Endodermal cell (in vitro differentiated cells): ENCODE data around the gene LMCD1. TPM values are rescaled to one million over a fixed set of nuclear protein-coding genes. Genes with fewer than 3 reads are reported as not detected.
"Not testable (repeated sequence)": the region's sequence is repeated elsewhere in the genome, so short reads cannot be mapped to it uniquely, and the experiment has no call there.

Source experiments
- DNase-seq: peaks from one replicate; pipeline ENCODE4 v3.0.0-alpha.2; 2017
- H3K27ac ChIP-seq: 2 replicates; pipeline ENCODE4 v1.5.1; 2013; ENCODE audit warnings: mild to moderate bottlenecking, low read depth, low read length, moderate library complexity
- H3K27me3 ChIP-seq: 2 replicates; pipeline ENCODE4 v1.6.1; 2013; ENCODE audit warnings: mild to moderate bottlenecking, low read length, moderate library complexity; ENCODE audit not compliant: insufficient read depth, control insufficient read depth, poor library complexity, severe bottlenecking
- H3K36me3 ChIP-seq: 2 replicates; pipeline ENCODE4 v1.7.0; 2013; ENCODE audit warnings: mild to moderate bottlenecking, low read length, moderate library complexity; ENCODE audit not compliant: control insufficient read depth, insufficient read depth
- H3K4me1 ChIP-seq: one replicate; pipeline ENCODE4 v1.7.0; 2013; ENCODE audit warnings: low read length; ENCODE audit not compliant: control insufficient read depth, insufficient read depth
- H3K4me3 ChIP-seq: 2 replicates; pipeline ENCODE4 v1.5.1; 2013; ENCODE audit warnings: mild to moderate bottlenecking, low read length, moderate library complexity
- H3K9ac ChIP-seq: 2 replicates; pipeline ENCODE4 v1.6.1; 2013; ENCODE audit warnings: mild to moderate bottlenecking, low read length, moderate library complexity; ENCODE audit not compliant: poor library complexity, severe bottlenecking; ENCODE audit errors: extremely low read depth
- H3K9me3 ChIP-seq: 2 replicates; pipeline ENCODE4 v1.6.1; 2013; ENCODE audit warnings: mild to moderate bottlenecking, low read length, moderate library complexity; ENCODE audit not compliant: control insufficient read depth
- H3K27ac Mint-ChIP-seq: 2 replicates; pipeline ENCODE4 v1.8.0; 2020; ENCODE audit warnings: mixed read lengths
- H3K27me3 Mint-ChIP-seq: 2 replicates; pipeline ENCODE4 v1.8.0; 2021; ENCODE audit warnings: mild to moderate bottlenecking, mixed read lengths; ENCODE audit not compliant: insufficient read depth
- H3K36me3 Mint-ChIP-seq: 2 replicates; pipeline ENCODE4 v1.8.0; 2020; ENCODE audit warnings: low read depth, mixed read lengths
- H3K4me1 Mint-ChIP-seq: 2 replicates; pipeline ENCODE4 v1.8.0; 2020; ENCODE audit warnings: mixed read lengths
- H3K4me3 Mint-ChIP-seq: 2 replicates; pipeline ENCODE4 v1.8.0; 2020; ENCODE audit warnings: mild to moderate bottlenecking, moderate library complexity, mixed read lengths
- H3K9me3 Mint-ChIP-seq: 2 replicates; pipeline ENCODE4 v1.8.0; 2020; ENCODE audit warnings: mild to moderate bottlenecking, mixed read lengths
- WGBS, 2 experiments: methylation state at CpG; one replicate each; pipeline versions ENCODE4 v1.1.5 to v1.1.7; 2013; ENCODE audit warnings: missing lambda C conversion rate in 2 of 2, mixed read lengths in 1 of 2; ENCODE audit not compliant: insufficient coverage in 1 of 2, insufficient read length in 1 of 2; 5-methylcytosine and 5-hydroxymethylcytosine counted together
- total RNA-seq, 2 donors: library from RNA; stranded (reverse); fragmentation: NEBNext Ultra II Directional in 1 of 2; extraction: Animal tissue kit (Norgen Biotek cat#: 25700) in 1 of 2; gene quantifications; 2 replicates in 1 of 2; 3 replicates in 1 of 2; pipeline ENCODE4 v1.2.1, GENCODE V29; 2021
- TF ChIP-seq, protein P1 (sequence below): fragments of 200-600 bp; sonication (generic); conservative IDR thresholded peaks from 2 replicates; pipeline ENCODE4 v1.5.0; 2021; ENCODE audit warnings: antibody characterized with exemption, mild to moderate bottlenecking

Gene LMCD1
- total RNA-seq, 2 donors from 2014 or later = 20.7 to 35.7 TPM

GRCh38 chr3:8578282-8578681 lies 76.7 kb downstream of the LMCD1 start:
- peaks cover 29% of the 10 kb centered on the region for H3K36me3 ChIP-seq
- H3K4me1 ChIP-seq = no peaks in the 10 kb centered on the region
- WGBS, 2 experiments = 93 to 94% methylated on average over 4 of the region's 4 CpGs
- no peaks in the 10 kb centered on the region for H3K9me3 Mint-ChIP-seq
- H3K27me3 Mint-ChIP-seq = no peaks in the 10 kb centered on the region
- DNase-seq = no peak
- no peak overlapping the region for H3K4me3 ChIP-seq
- no peak overlapping the region for H3K27ac ChIP-seq
- no peak overlapping the region for H3K9ac ChIP-seq
- peaks cover 10% of the 10 kb centered on the region for H3K36me3 Mint-ChIP-seq
- H3K27ac Mint-ChIP-seq = no peak overlapping the region
- H3K4me3 Mint-ChIP-seq = no peak overlapping the region
- peaks cover 5% of the 10 kb centered on the region for H3K4me1 Mint-ChIP-seq
- H3K9me3 ChIP-seq = no peaks in the 10 kb centered on the region
- no peaks in the 10 kb centered on the region for H3K27me3 ChIP-seq
- TF ChIP-seq, protein P1, sequence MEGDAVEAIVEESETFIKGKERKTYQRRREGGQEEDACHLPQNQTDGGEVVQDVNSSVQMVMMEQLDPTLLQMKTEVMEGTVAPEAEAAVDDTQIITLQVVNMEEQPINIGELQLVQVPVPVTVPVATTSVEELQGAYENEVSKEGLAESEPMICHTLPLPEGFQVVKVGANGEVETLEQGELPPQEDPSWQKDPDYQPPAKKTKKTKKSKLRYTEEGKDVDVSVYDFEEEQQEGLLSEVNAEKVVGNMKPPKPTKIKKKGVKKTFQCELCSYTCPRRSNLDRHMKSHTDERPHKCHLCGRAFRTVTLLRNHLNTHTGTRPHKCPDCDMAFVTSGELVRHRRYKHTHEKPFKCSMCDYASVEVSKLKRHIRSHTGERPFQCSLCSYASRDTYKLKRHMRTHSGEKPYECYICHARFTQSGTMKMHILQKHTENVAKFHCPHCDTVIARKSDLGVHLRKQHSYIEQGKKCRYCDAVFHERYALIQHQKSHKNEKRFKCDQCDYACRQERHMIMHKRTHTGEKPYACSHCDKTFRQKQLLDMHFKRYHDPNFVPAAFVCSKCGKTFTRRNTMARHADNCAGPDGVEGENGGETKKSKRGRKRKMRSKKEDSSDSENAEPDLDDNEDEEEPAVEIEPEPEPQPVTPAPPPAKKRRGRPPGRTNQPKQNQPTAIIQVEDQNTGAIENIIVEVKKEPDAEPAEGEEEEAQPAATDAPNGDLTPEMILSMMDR = no peak

DNA sequence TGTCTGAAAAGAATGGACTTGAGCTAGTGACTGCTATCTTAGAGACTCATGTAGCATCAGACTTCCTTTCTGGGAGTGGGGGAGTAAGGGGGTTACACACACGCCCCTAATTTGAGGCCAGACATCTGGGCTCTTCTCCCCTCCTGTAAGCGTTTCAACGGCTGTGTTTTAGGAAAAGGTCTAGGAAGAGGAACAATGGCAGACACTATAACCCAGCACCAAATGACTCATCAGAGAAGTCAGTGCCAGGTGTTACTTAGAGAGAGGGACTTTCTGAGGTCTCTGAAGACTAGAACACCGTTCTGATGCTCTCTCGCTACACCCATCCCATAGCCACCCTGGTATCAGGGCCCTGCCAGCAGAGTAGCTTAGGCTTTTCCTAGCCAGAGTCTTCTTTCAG lies 77.5 kb downstream of the LMCD1 start:
- H3K4me3 Mint-ChIP-seq = no peak overlapping the region
- Histone ChIP-seq H3K9me3 (no peaks in the 10 kb centered on the region), H3K36me3 (peaks cover 23% of the 10 kb centered on the region), H3K9ac (no peak overlapping the region), H3K4me1 (no peaks in the 10 kb centered on the region), H3K27me3 (no peaks in the 10 kb centered on the region), H3K4me3 (no peak overlapping the region), H3K27ac (no peak overlapping the region)
- H3K27me3 Mint-ChIP-seq = no peaks in the 10 kb centered on the region
- H3K9me3 Mint-ChIP-seq = no peaks in the 10 kb centered on the region
- peaks cover 8% of the 10 kb centered on the region for H3K4me1 Mint-ChIP-seq
- TF ChIP-seq, protein P1 = no peak
- DNase-seq = no peak
- peaks cover 3% of the 10 kb centered on the region for H3K36me3 Mint-ChIP-seq
- H3K27ac Mint-ChIP-seq = no peak overlapping the region
- WGBS, 2 experiments = 82 to 100% methylated on average over 3 of the region's 5 CpGs

DNA sequence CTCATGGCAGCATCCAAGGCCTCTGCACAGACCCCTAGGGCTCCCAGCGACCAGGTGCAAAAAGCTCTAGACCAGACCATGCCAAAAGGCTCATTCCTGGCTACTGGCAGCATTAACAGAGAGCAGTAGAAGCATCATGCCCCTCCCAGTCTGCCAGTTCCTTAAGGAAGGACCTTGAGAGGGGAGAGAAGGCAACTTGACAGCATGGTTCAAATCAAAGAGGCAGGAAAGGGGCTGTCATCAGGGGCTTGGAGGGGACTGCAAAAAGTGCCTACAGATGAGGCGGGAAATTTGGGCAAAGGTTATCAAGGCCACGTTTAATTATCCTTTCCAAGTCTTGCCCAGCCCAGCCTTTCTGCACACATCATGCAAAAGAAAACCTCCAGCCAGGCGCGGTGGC lies 78.3 kb downstream of the LMCD1 start:
- TF ChIP-seq, protein P1 = no peak
- Mint-ChIP-seq H3K9me3 (no peaks in the 10 kb centered on the region), H3K27ac (no peak overlapping the region), H3K36me3 (no peaks in the 10 kb centered on the region), H3K4me1 (peaks cover 8% of the 10 kb centered on the region), H3K4me3 (no peak overlapping the region), H3K27me3 (no peaks in the 10 kb centered on the region)
- Histone ChIP-seq H3K27me3 (no peaks in the 10 kb centered on the region), H3K36me3 (peaks cover 16% of the 10 kb centered on the region), H3K27ac (no peak overlapping the region), H3K9me3 (no peaks in the 10 kb centered on the region), H3K4me1 (no peaks in the 10 kb centered on the region), H3K4me3 (no peak overlapping the region), H3K9ac (no peak overlapping the region)
- DNase-seq = no peak
- 91 to 96% methylated on average over 3 to 5 of the region's 5 CpGs for WGBS, 2 experiments

GRCh38 chr3:8580434-8580833 lies 78.8 kb downstream of the LMCD1 start:
- H3K9me3 ChIP-seq, H3K4me1 Mint-ChIP-seq, H3K27ac Mint-ChIP-seq, H3K9ac ChIP-seq, H3K4me3 Mint-ChIP-seq, DNase-seq, H3K27me3 ChIP-seq, H3K36me3 Mint-ChIP-seq, H3K9me3 Mint-ChIP-seq, H3K4me1 ChIP-seq, H3K27me3 Mint-ChIP-seq, H3K4me3 ChIP-seq, H3K27ac ChIP-seq: not testable (repeated sequence)
- 81 to 86% methylated on average over 4 to 5 of the region's 5 CpGs for WGBS, 2 experiments
- peaks cover 11% of the 10 kb centered on the region for H3K36me3 ChIP-seq
